Superior temporal gyrus (tissue), 1 donor: ENCODE measurements around the gene NECAB2.

Experiments
- DNase-seq: peaks from one replicate; pipeline ENCODE4 v3.0.0-alpha.2; 2016; ENCODE audit errors: extremely low spot score

The NECAB2 gene

GRCh38 chr16:84045001-84045817 is 77.2 kb downstream of the NECAB2 start:
- DNase-seq, result no peak

- DNase-seq, result no peak
Measured at GRCh38 chr16:84045818-84046470, 77.9 kb downstream of the NECAB2 start.

- DNase-seq, result no peak
Measured at GRCh38 chr16:84047206-84047605, 79.2 kb downstream of the NECAB2 start.

- DNase-seq, result no peak
Measured at GRCh38 chr16:84047626-84048025, 79.6 kb downstream of the NECAB2 start.

GRCh38 chr16:84048270-84048669 is 80.2 kb downstream of the NECAB2 start:
- DNase-seq, result no peak

- no peak for DNase-seq
Measured at GRCh38 chr16:84048871-84049270, 80.8 kb downstream of the NECAB2 start.

GRCh38 chr16:84049403-84050060 is 81.5 kb downstream of the NECAB2 start:
- DNase-seq, result no peak

- DNase-seq, result no peak
Measured at GRCh38 chr16:84050316-84050715, 82.3 kb downstream of the NECAB2 start.

- no peak for DNase-seq
Measured at GRCh38 chr16:84052071-84052622, 84.1 kb downstream of the NECAB2 start.
